ENCODE measurements around the gene RGL1. TPM values are rescaled to one million over a fixed set of nuclear protein-coding genes. Genes with fewer than 3 reads are reported as not detected.
A peak's percentile ranks its signal among the peaks of the same experiment; 100 is the strongest.

The RGL1 gene
- total RNA-seq, 1 donor from 2014 or later, result 61.0 TPM

GRCh38 chr1:183891158-183891856 lies 86.4 kb downstream of the RGL1 start:
- no peak for DNase-seq

GRCh38 chr1:183892351-183892793 lies 87.5 kb downstream of the RGL1 start:
- DNase-seq, result no peak

GRCh38 chr1:183893561-183894289 lies 88.8 kb downstream of the RGL1 start:
- DNase-seq, result no peak

- DNase-seq, result no peak
Observed at GRCh38 chr1:183894290-183894565, 89.3 kb downstream of the RGL1 start.

- DNase-seq, result no peak
Observed at GRCh38 chr1:183896466-183897048, 91.6 kb downstream of the RGL1 start.

- DNase-seq, result no peak
Observed at GRCh38 chr1:183898001-183898396, 93.1 kb downstream of the RGL1 start.

- DNase-seq, result no peak
Observed at GRCh38 chr1:183898610-183899009, 93.7 kb downstream of the RGL1 start.

GRCh38 chr1:183901748-183902330 lies 96.9 kb downstream of the RGL1 start:
- DNase-seq, result no peak

GRCh38 chr1:183903101-183903500 lies 98.2 kb downstream of the RGL1 start:
- DNase-seq, result no peak

- DNase-seq, result no peak
Observed at GRCh38 chr1:183905508-183906113, 100.7 kb downstream of the RGL1 start.

- no peak for DNase-seq
Observed at GRCh38 chr1:183907070-183907469, 102.2 kb downstream of the RGL1 start.

- DNase-seq, result no peak
Observed at GRCh38 chr1:183908079-183908478, 103.2 kb downstream of the RGL1 start.

- no peak for DNase-seq
Observed at GRCh38 chr1:183909672-183910071, 104.8 kb downstream of the RGL1 start.

GRCh38 chr1:183910845-183911244 lies 105.9 kb downstream of the RGL1 start:
- no peak for DNase-seq

- DNase-seq, result no peak
Observed at GRCh38 chr1:183911285-183911684, 106.4 kb downstream of the RGL1 start.

- DNase-seq, result no peak
Observed at GRCh38 chr1:183912265-183912886, 107.5 kb downstream of the RGL1 start.

GRCh38 chr1:183913567-183913993 lies 108.7 kb downstream of the RGL1 start:
- no peak for DNase-seq

GRCh38 chr1:183914276-183914675 lies 109.4 kb downstream of the RGL1 start:
- no peak for DNase-seq

GRCh38 chr1:183914891-183915290 lies 110.0 kb downstream of the RGL1 start:
- no peak for DNase-seq

- peak; percentile 68 for DNase-seq
Observed at GRCh38 chr1:183915625-183916510, 110.9 kb downstream of the RGL1 start.

GRCh38 chr1:183916574-183916973 lies 111.7 kb downstream of the RGL1 start:
- no peak for DNase-seq

All from occipital lobe (tissue), 2 donors.